HG03103 (cell line): ENCODE measurements around the gene CHRNA5.

Experiments
- ATAC-seq: cut with Tn5 transposase; IDR thresholded peaks from one replicate; pipeline ENCODE4 v1.9.1; 2021; ENCODE audit warnings: low read depth; ENCODE audit not compliant: unreplicated experiment

CHRNA5 gene

DNA sequence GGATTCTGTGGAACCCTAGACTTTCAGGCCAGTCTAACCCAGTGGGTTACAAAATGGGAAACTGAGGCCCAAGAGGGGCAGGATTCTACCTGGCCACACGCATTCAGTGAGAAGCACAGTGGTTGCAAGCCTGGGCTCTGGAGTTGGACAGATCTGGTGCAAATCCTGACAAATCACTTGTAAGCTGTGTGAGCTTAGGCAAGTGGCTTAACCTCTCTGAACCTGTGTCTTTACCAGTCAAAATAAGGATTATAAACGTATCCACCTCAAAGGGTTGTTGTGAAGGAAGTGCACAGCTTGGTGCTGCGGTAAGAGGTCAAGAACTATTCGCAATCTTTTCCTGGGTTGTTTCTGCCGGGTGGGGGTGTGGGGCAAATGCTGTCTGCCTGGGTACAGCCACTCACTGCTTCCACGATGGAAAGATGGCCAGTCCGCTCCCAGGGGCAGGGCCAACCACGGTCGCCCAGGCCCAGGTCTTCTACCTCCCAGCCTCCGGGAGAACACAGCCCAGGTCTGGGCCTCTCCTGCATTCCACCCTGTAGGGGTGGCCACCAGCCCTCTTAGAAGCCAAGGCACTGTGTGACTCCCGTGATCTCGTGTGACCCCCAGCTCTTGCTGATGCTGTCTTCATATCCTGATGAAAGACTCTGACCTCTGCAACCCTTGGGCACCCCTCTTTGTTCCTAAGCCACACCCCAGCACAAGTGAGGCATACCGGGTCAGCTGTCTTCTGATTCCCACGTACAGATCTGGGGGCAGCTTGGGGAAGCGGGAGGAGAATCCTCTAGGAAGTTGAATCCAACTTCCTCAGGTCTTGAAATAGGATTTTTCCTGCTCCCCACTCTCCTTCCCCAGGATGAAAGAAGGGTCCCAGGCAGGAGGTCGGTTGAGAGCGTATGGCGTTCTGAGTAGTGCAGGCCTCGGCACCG lies 54.0 kb downstream of the CHRNA5 start:
- no peak for ATAC-seq

DNA sequence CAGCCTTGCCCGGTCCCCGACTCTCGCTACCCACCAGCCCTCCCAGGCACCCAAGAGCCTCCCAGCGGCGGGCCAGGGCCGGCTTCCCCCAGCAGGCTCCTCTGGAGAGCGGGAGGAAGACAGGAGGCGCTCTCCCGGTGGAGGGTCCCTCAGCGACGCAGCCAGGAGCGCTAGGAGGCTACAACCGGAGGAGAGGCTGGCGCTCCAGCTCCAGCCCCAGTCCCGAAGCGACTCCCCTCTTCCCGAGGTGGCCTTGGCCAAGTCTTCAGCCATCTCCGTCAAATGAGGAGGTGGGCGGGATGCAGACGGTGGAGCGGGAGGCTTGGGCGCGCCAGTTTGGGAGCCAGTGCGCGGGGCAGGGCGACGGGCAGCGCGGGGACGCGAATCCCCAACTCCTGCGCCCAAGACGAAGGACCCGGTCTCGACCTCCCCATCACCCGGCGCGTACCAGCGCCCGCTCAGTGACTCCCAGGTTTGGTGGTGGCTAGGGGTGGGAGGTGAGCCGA lies 54.8 kb downstream of the CHRNA5 start:
- ATAC-seq: no peak

GRCh38 chr15:78620527-78621421 lies 55.5 kb downstream of the CHRNA5 start, which contains the start of gene CHRNA3:
CHRNA3 (minus strand) TSS chr15:78620996; CDS start chr15:78620794, 202 bp downstream.
- ATAC-seq: no peak

- no peak for ATAC-seq
Observed at GRCh38 chr15:78621810-78622402, 56.6 kb downstream of the CHRNA5 start.

GRCh38 chr15:78623786-78624497 lies 58.6 kb downstream of the CHRNA5 start:
- ATAC-seq: no peak

DNA sequence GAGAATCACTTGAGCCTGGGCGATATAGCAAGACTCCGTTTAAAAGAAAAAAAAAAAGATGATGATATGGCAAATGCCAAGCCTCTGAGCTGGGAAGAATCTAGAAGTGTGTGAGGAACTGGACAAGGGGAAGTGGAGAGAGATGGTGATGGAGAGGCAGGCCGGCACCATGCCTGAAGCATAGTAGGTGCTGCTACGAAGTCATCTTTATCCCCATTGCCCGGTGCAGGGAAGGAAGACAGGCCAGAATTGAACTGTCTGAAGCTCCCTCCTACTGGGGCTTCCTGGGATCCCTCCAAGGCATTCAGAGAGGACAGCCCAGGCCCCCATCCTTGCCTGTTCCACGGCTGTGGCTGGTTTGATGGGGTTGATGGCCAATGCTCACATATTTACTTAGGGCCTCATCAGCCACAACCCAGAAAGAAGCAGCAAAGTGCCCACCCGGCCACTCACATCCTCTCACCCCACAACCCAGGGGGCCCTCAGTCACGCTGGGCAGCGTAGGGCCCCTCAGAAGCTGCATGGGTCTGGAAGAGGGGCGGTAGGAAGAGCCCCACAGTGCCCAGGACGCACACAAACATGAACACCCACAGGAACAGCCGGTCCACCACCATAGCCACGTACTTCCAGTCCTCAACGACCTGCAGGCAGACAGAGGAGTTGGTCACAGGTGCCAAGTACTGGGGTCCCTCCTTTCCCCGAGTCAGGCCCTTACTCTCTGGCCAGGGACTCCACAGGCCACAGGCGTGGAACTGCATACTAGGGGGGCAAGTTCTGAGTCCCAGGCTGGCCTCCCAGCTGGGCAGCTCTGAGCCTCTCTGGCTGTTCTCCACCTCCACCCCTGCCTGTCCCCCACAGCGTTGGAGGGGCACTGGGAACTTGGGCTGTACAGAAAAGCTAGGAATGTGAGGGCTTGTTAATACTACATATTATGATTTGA lies 59.6 kb downstream of the CHRNA5 start:
- ATAC-seq: no peak

GRCh38 chr15:78625606-78626280 lies 60.4 kb downstream of the CHRNA5 start:
- ATAC-seq: no peak

- ATAC-seq: no peak
Observed at GRCh38 chr15:78626381-78626995, 61.2 kb downstream of the CHRNA5 start.

- no peak for ATAC-seq
Observed at GRCh38 chr15:78627348-78627747, 62.0 kb downstream of the CHRNA5 start.

GRCh38 chr15:78628227-78628626 lies 62.9 kb downstream of the CHRNA5 start:
- ATAC-seq: no peak

DNA sequence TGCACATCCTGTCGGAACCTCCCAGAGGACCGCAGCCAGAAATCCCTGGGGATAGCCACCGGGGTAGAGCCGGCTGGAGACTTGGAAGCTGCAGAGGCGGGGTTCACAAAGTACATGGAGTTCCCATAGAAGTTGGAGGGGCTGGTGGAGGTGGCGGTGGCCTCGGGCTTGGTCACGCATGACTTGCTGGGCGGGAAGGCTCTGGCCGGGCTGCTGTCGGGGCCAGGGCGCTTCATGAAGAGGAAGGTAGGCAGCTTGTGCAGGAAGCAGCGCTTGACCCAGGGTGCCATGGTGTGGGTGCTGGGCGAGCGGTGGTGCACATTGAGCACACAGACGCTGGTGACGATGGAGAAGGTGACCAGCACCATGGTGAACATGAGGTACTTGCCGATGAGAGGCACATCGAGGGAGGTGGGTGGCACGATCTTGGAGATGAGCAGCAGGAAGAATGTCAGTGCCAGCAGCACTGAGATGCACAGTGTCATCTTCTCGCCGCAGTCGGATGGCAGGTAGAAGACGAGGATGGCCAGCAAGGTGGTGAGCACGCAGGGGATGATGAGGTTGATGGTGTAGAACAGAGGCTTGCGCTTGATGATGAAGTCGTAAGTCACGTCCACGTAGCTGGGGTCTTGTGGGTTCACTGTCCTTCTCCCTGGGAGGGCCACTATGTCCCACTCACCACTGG lies 63.9 kb downstream of the CHRNA5 start:
- no peak for ATAC-seq

DNA sequence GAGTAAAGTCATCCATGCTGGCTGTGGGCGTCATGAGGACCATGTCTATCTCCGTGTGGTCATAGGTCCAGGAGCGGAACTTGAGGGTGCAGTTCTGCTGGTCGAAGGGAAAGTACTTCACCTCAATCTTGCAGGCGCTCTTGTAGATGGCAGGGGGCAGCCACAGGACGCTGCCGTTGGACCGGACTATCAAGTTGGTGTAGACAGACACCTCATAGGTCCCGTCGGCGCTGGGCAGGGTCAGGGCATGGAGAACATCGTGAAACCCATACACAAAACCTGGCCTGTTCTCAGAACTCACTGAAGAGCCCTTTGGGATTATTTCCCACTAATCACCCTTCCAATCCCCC lies 64.4 kb downstream of the CHRNA5 start:
- ATAC-seq: no peak

- ATAC-seq: no peak
Observed at GRCh38 chr15:78630886-78631633, 65.7 kb downstream of the CHRNA5 start.

DNA sequence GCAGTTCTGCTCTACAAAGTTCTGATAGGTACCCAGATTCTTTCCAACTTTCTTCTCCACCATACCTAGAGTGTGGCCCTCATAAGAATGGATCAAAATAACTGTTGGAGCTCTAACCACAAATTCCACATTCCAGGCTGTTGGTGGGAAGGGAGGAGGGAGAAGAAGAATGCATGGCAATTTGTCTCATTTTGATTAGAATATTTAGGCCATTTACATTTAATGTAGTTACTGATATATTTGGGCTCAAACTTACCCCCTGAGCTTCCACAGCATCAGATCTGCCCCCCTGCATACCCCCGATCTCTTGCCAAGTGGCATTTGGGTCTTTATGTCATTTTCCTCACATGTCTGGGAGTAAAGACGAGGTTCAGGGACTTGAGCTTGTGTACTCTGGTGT lies 68.0 kb downstream of the CHRNA5 start:
- no peak for ATAC-seq

DNA sequence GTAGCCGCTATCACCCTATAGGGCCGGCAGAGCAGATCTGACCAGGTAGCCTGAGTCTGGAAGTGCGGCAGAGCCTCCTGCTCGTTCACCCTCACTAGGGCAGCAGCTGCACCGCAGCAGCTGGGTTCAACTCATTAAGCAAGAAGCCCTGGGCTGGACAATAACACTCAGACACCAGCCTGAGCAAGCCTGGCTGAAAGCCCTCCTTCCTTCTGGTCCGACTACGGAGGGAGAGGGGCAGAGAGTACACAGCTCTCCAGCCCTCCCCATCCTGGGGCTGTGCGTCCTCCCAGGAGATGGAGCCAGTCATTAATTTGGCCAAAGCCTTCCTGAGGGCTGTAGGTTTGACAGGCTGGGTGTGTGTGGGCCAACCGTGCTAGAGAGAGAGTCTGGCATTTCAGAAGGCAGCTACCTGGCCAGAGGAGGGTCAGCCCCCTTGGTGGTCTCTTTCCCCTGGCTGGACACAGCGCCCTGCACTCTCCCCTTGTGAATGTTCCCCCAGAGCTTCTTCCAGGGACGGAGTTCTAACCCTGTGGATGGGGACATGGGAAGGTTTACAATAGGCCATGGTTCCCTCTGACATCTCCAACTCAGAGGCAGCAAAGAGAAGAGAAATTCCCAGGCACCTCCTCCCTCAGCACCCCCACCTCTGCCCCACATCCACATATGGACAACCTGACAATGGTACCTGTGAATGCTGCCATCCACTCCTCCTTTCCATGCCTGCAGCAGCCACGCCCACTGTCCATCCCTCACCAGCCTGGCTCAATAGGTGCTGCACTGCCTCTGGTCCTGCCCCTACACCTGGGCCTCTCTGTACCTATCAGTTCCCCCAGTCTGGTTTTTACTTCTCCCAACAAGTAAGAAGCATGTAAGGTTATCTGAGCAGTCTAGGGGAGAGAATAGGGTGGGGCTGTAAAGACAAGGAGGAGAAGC lies 69.2 kb downstream of the CHRNA5 start:
- no peak for ATAC-seq

DNA sequence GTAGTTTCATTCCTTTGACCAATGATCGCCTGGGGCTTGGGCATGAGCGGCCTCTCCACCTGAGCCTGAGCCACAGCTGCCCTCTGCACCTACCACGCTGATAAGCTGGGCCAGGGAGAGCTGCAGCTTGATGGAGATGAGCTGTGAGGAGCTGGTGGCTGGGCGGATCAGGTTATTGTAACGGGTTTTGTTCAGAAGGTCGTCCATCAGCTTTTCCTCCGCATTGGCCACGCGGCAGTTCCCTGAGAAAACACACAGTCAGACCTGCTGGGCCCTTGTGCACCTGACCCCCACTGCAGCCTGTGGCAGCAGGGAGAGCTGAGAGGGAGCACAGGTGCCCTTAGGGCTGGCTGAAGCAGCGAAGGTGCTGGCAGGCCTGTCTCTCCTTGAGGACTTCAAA lies 70.0 kb downstream of the CHRNA5 start:
- ATAC-seq: no peak
